ENCODE data around the gene MFGE8. TPM values are rescaled to one million over a fixed set of nuclear protein-coding genes. Genes with fewer than 3 reads are reported as not detected.

Gene MFGE8
- total and polyA plus RNA-seq, 9 of the 15 experiments (the other 6 are each of a cell fraction or from before 2014, with no cell fraction given) = 2.3 to 142 (median 62.3) TPM

GRCh38 chr15:88908697-88909621 lies 4.2 kb downstream of the MFGE8 start:
- peaks cover 3% of the 10 kb centered on the region for H3K9me1 ChIP-seq (ENCODE audit: control insufficient read depth, insufficient read depth, low read length)
- no peak overlapping the region for H3K27ac ChIP-seq (ENCODE audit: extremely low read depth, low read depth, low read length)
- DNase-seq (ENCODE audit: extremely low read depth in 1 of 4, low spot score in 3 of 4) = peak in 1 of 4 experiments; percentile 47
- intact Hi-C loops (cut with micrococcal nuclease) (no loop called here), in situ Hi-C loops (cut with MboI) (no loop called here)
- peaks cover 36 to 52% of the 10 kb centered on the region in 2 experiments; a peak in 4 of 5 replicates for H3K4me1 ChIP-seq (replicated peaks in 1 of 2; ENCODE audit: control insufficient read depth in 2 of 2, insufficient read depth in 2 of 2, low read length in 2 of 2)
- ChIA-PET POLR2A (interaction anchor here (0.6 to 1.4 kb wide), 4 partner anchors 92 to 99 kb away, joined by 3 to 5 read pairs (median 3); no protein-coding TSS in a partner anchor), CTCF (ENCODE audit: low intra/inter-chr PET ratio) (no interaction called here)
- H3K9me3 ChIP-seq (replicated peaks; ENCODE audit: control insufficient read depth, insufficient read depth, low read depth, low read length) = no peaks in the 10 kb centered on the region
- H3K4me3 ChIP-seq = no peak overlapping the region
- BruUV-seq (replicated peaks) = no TSS peak
- 0 out of 2 replicates have a peak, but pooled peaks cover 9% of the 10 kb centered on the region for H4K20me1 ChIP-seq (replicated peaks; ENCODE audit: control insufficient read depth, insufficient read depth, low read length)
- FAIRE-seq = peak; percentile 67
- peaks cover 70% of the 10 kb centered on the region for H3K36me3 ChIP-seq (ENCODE audit: control insufficient read depth, insufficient read depth, low read length)
- H3K4me2 ChIP-seq (ENCODE audit: insufficient read depth, low read length) = peak overlapping the region; percentile 14; the same call in 1 of the 2 replicates
- 86% methylated on average over 14 of the region's 16 CpGs for WGBS (ENCODE audit: insufficient coverage, low coverage, missing lambda C conversion rate)
- peaks cover 36% of the 10 kb centered on the region for H3K79me2 ChIP-seq (ENCODE audit: control insufficient read depth, insufficient read depth, low read length)
- no peaks in the 10 kb centered on the region for H3K27me3 ChIP-seq (ENCODE audit: control insufficient read depth in 2 of 2, insufficient read depth in 2 of 2, low read length in 2 of 2)
- H2AFZ ChIP-seq (ENCODE audit: low read depth, low read length) = no peak overlapping the region
- ATAC-seq = no peak
- peak overlapping the region in 1 of 2 experiments; percentile 66; a peak in 2 of 4 replicates for H3K9ac ChIP-seq (ENCODE audit: insufficient read depth in 1 of 2, low read depth in 2 of 2, low read length in 2 of 2)
- peak; percentile 46; the same call in 1 of the 2 replicates for TF ChIP-seq RBFOX2 (IDR thresholded peaks at IDR 0.05; ENCODE audit: low read depth, low read length)
- no peak for TF ChIP-seq HMGN3 (IDR thresholded peaks at IDR 0.05; ENCODE audit: borderline replicate concordance, extremely low read depth, insufficient read length, low read depth, low read length)
- no peak for TF ChIP-seq GATAD2A (IDR thresholded peaks at IDR 0.05)
- no peak for TF ChIP-seq MCM3 (IDR thresholded peaks at IDR 0.05)
- TF ChIP-seq BHLHE40 (IDR thresholded peaks at IDR 0.05; ENCODE audit: low read length) = peak; percentile 59; the same call in 1 of the 2 replicates
- TF ChIP-seq, protein P1, sequence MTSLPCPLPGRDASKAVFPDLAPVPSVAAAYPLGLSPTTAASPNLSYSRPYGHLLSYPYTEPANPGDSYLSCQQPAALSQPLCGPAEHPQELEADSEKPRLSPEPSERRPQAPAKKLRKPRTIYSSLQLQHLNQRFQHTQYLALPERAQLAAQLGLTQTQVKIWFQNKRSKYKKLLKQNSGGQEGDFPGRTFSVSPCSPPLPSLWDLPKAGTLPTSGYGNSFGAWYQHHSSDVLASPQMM (CRISPR knock-in tag; IDR thresholded peaks at IDR 0.05) = no peak
- TF ChIP-seq TRIM24 (IDR thresholded peaks at IDR 0.05) = no peak
- TF ChIP-seq SMARCE1 (IDR thresholded peaks at IDR 0.05) = no peak
- TF ChIP-seq JUND (IDR thresholded peaks at IDR 0.05; ENCODE audit: borderline replicate concordance, low read depth, low read length) = peak; percentile 21; the same call in 1 of the 2 replicates
- TF ChIP-seq JUND (tag; IDR thresholded peaks at IDR 0.05; ENCODE audit: borderline replicate concordance, low read depth, low read length) = no peak
- no peak for TF ChIP-seq NCOA1 (IDR thresholded peaks at IDR 0.05; ENCODE audit: low read depth)
- peak; percentile 47 for TF ChIP-seq MEIS2 (IDR thresholded peaks at IDR 0.05; ENCODE audit: partially characterized antibody)
- TF ChIP-seq, protein P2, sequence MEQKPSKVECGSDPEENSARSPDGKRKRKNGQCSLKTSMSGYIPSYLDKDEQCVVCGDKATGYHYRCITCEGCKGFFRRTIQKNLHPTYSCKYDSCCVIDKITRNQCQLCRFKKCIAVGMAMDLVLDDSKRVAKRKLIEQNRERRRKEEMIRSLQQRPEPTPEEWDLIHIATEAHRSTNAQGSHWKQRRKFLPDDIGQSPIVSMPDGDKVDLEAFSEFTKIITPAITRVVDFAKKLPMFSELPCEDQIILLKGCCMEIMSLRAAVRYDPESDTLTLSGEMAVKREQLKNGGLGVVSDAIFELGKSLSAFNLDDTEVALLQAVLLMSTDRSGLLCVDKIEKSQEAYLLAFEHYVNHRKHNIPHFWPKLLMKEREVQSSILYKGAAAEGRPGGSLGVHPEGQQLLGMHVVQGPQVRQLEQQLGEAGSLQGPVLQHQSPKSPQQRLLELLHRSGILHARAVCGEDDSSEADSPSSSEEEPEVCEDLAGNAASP (IDR thresholded peaks at IDR 0.05) = no peak
- TF ChIP-seq POLR2AphosphoS5 (IDR thresholded peaks at IDR 0.05; ENCODE audit: control insufficient read depth, insufficient read depth, low read depth, low read length) = 0 out of 2 replicates have a peak, but pooled peaks have one; percentile 6
- TF ChIP-seq PYGO2 (tag; IDR thresholded peaks at IDR 0.05) = no peak
- no peak for TF ChIP-seq NR1H2 (CRISPR knock-in tag; IDR thresholded peaks at IDR 0.05)
- no peak for TF ChIP-seq HNRNPUL1 (IDR thresholded peaks at IDR 0.05; ENCODE audit: low read length)
- TF ChIP-seq, protein P3, sequence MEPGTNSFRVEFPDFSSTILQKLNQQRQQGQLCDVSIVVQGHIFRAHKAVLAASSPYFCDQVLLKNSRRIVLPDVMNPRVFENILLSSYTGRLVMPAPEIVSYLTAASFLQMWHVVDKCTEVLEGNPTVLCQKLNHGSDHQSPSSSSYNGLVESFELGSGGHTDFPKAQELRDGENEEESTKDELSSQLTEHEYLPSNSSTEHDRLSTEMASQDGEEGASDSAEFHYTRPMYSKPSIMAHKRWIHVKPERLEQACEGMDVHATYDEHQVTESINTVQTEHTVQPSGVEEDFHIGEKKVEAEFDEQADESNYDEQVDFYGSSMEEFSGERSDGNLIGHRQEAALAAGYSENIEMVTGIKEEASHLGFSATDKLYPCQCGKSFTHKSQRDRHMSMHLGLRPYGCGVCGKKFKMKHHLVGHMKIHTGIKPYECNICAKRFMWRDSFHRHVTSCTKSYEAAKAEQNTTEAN (CRISPR knock-in tag; IDR thresholded peaks at IDR 0.05) = no peak
- TF ChIP-seq ZNF696 (CRISPR knock-in tag; conservative IDR thresholded peaks at IDR 0.05) = no peak

All from K562 (cell line).